ENCODE measurements around the gene MAML2. TPM values are rescaled to one million over a fixed set of nuclear protein-coding genes. Genes with fewer than 3 reads are reported as not detected.

The MAML2 gene
- polyA plus RNA-seq, 1 of the 3 experiments (the other 2 are of a cell fraction) = 20.1 TPM

DNA sequence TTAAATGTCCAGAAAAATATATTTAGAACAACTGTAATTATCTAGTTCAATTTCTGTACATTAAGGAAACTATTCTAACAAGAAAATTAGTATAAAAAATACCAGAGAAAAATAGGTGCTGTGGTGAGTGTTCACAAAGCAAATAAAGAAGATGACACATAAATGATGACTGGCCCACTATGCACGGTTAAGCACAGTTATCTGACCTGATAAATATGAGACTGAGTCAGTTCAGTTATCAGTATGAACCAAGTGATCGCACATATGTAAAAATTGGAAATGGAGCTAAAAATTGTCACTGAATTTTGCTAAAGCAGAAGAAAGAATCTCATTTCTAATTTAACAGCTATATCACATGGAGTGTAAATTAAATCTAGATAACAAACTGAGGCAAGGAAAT is 18.8 kb upstream of the MAML2 start:
- POLR2A ChIA-PET = no interaction called here
- CTCF ChIA-PET = interaction anchor here (0.7 kb wide), 1 partner anchor 19 kb away, joined by 3 read pairs; the partner anchor contains the start of gene MAML2

DNA sequence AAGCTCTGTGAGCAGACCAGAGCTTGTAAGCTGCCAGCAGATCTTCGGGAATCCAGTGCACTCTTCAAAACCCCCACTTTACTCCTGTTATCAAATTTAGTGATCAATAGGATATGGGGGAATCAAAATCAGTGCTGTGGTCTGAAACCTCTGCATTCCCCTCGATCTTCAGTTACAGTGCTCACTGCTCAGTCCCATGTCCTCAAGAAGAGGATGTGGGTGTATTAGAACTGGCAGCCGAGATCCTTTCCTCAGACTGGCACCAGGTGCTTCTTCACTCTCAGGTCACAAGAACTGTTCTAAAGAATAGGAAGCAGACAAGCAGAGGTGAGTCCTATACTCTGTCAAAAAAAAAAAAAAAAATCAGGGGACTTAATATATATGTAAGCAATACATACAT is 15.3 kb upstream of the MAML2 start:
- H3K4me3 ChIP-seq (ENCODE audit: low read depth in 2 of 2, low read length in 1 of 2) = no peak overlapping the region
- H3K27ac ChIP-seq (ENCODE audit: low read depth in 2 of 2, low read length in 1 of 2) = no peak overlapping the region; a peak in 1 of 4 replicates
- peaks cover 62 to 74% of the 10 kb centered on the region in 2 experiments for H3K36me3 ChIP-seq (replicated peaks in 1 of 2; ENCODE audit: control insufficient read depth in 1 of 2, insufficient read depth in 2 of 2, low read length in 1 of 2)
- H3K27me3 ChIP-seq (ENCODE audit: insufficient read depth) = no peaks in the 10 kb centered on the region
- H3K9me3 ChIP-seq = no peaks in the 10 kb centered on the region
- CTCF ChIA-PET = no interaction called here
- TF ChIP-seq MAX (IDR thresholded peaks at IDR 0.05; ENCODE audit: low read depth) (no peak), FOSL2 (IDR thresholded peaks at IDR 0.05; ENCODE audit: borderline replicate concordance, low read depth) (no peak), SIN3A (IDR thresholded peaks at IDR 0.05; ENCODE audit: borderline replicate concordance, low read depth, low read length) (no peak), ELF1 (IDR thresholded peaks at IDR 0.05) (no peak)
- H3K4me1 ChIP-seq (ENCODE audit: control insufficient read depth in 1 of 2, insufficient read depth in 2 of 2, low read depth in 1 of 2, low read length in 1 of 2) = no peaks in the 10 kb centered on the region
- H2AFZ ChIP-seq (ENCODE audit: low read depth) = no peak overlapping the region
- no peak overlapping the region for H3K9ac ChIP-seq
- H3F3A ChIP-seq (replicated peaks; ENCODE audit: insufficient read depth) = no peaks in the 10 kb centered on the region
- no peaks in the 10 kb centered on the region for H3K9me2 ChIP-seq
- no peak for DNase-seq
- H3K79me2 ChIP-seq (ENCODE audit: insufficient read depth) = no peaks in the 10 kb centered on the region
- H3K4me2 ChIP-seq = no peak overlapping the region
- WGBS (ENCODE audit: low lambda C conversion rate) = 84% methylated on average over 3 of the region's 3 CpGs
- H4K20me1 ChIP-seq (ENCODE audit: insufficient read depth) = no peaks in the 10 kb centered on the region
- POLR2A ChIA-PET = no interaction called here

More for the DNA sequence above, 18.8 kb upstream of the MAML2 start:
- no peak for DNase-seq
- no peak overlapping the region for H3K4me2 ChIP-seq
- no peaks in the 10 kb centered on the region for H3F3A ChIP-seq (replicated peaks; ENCODE audit: insufficient read depth)
- no peak for TF ChIP-seq EZH2phosphoT487 (IDR thresholded peaks at IDR 0.05; ENCODE audit: borderline replicate concordance, low read depth)
- H3K27me3 ChIP-seq (ENCODE audit: insufficient read depth) = no peaks in the 10 kb centered on the region
- WGBS (ENCODE audit: low lambda C conversion rate) = 62% methylated on average over 2 of the region's 2 CpGs
- no peaks in the 10 kb centered on the region for H3K9me3 ChIP-seq
- H3K36me3 ChIP-seq (replicated peaks in 1 of 2; ENCODE audit: control insufficient read depth in 1 of 2, insufficient read depth in 2 of 2, low read length in 1 of 2) = peaks cover 64 to 71% of the 10 kb centered on the region in 2 experiments
- no peaks in the 10 kb centered on the region for H3K4me1 ChIP-seq (ENCODE audit: control insufficient read depth in 1 of 2, insufficient read depth in 2 of 2, low read depth in 1 of 2, low read length in 1 of 2)
- no peak overlapping the region for H2AFZ ChIP-seq (ENCODE audit: low read depth)
- H3K27ac ChIP-seq (ENCODE audit: low read depth in 2 of 2, low read length in 1 of 2) = no peak overlapping the region
- no peak overlapping the region for H3K9ac ChIP-seq
- H3K9me2 ChIP-seq = no peaks in the 10 kb centered on the region
- no peaks in the 10 kb centered on the region for H3K79me2 ChIP-seq (ENCODE audit: insufficient read depth)
- H3K4me3 ChIP-seq (ENCODE audit: low read depth in 2 of 2, low read length in 1 of 2) = no peak overlapping the region
- no peaks in the 10 kb centered on the region for H4K20me1 ChIP-seq (ENCODE audit: insufficient read depth)

DNA sequence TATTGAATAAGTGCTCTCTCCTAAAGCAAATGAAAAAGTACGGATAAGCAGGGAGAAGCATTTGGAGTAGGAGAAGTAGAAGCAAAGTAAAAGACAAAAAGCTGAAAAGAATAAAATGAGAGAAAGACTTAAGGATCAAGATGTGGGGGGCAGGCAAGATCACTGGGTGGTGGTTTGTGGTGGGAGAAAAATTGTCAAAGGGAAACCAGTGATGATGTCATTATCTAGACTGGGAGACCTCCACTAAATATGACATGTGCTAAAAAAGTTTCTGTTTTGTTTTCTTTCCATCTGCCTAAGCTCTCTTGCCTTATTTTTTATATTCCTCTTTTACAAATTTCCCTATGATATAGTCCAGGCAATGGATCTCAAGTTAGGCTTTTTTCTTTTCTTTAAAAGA is 14.8 kb upstream of the MAML2 start:
- no peak overlapping the region for H3K27ac ChIP-seq (ENCODE audit: low read depth in 2 of 2, low read length in 1 of 2)
- H3K9me2 ChIP-seq = no peaks in the 10 kb centered on the region
- H3K9ac ChIP-seq = no peak overlapping the region
- no peak for DNase-seq
- H3K4me1 ChIP-seq (ENCODE audit: control insufficient read depth in 1 of 2, insufficient read depth in 2 of 2, low read depth in 1 of 2, low read length in 1 of 2) = no peaks in the 10 kb centered on the region
- no peaks in the 10 kb centered on the region for H3K79me2 ChIP-seq (ENCODE audit: insufficient read depth)
- H4K20me1 ChIP-seq (ENCODE audit: insufficient read depth) = no peaks in the 10 kb centered on the region
- H3K4me3 ChIP-seq (ENCODE audit: low read depth in 2 of 2, low read length in 1 of 2) = no peak overlapping the region
- ChIA-PET POLR2A (no interaction called here), CTCF (interaction anchor here (1.1 to 1.5 kb wide), 2 partner anchors 14 to 509 kb away, joined by 3 to 4 read pairs; partner anchors contain the start of gene MAML2)
- H3K9me3 ChIP-seq = no peaks in the 10 kb centered on the region
- H3K27me3 ChIP-seq (ENCODE audit: insufficient read depth) = no peaks in the 10 kb centered on the region
- no peaks in the 10 kb centered on the region for H3F3A ChIP-seq (replicated peaks; ENCODE audit: insufficient read depth)
- TF ChIP-seq POLR2AphosphoS5 (IDR thresholded peaks at IDR 0.05; ENCODE audit: low read depth, low read length) (no peak), YY1 (IDR thresholded peaks at IDR 0.05; ENCODE audit: low read depth) (no peak), MXI1 (IDR thresholded peaks at IDR 0.05; ENCODE audit: low read depth, low read length) (no peak), USF2 (IDR thresholded peaks at IDR 0.05; ENCODE audit: borderline replicate concordance, low read depth, low read length) (no peak), RAD21 (IDR thresholded peaks at IDR 0.05; ENCODE audit: low read length) (no peak), EP300 (IDR thresholded peaks at IDR 0.05; ENCODE audit: borderline replicate concordance in 1 of 2, low read depth in 1 of 2, low read length in 1 of 2) (no peak), SMC3 (IDR thresholded peaks at IDR 0.05; ENCODE audit: low read depth, low read length) (no peak), NFIC (IDR thresholded peaks at IDR 0.05; ENCODE audit: borderline replicate concordance) (no peak)
- TF ChIP-seq, protein P1, sequence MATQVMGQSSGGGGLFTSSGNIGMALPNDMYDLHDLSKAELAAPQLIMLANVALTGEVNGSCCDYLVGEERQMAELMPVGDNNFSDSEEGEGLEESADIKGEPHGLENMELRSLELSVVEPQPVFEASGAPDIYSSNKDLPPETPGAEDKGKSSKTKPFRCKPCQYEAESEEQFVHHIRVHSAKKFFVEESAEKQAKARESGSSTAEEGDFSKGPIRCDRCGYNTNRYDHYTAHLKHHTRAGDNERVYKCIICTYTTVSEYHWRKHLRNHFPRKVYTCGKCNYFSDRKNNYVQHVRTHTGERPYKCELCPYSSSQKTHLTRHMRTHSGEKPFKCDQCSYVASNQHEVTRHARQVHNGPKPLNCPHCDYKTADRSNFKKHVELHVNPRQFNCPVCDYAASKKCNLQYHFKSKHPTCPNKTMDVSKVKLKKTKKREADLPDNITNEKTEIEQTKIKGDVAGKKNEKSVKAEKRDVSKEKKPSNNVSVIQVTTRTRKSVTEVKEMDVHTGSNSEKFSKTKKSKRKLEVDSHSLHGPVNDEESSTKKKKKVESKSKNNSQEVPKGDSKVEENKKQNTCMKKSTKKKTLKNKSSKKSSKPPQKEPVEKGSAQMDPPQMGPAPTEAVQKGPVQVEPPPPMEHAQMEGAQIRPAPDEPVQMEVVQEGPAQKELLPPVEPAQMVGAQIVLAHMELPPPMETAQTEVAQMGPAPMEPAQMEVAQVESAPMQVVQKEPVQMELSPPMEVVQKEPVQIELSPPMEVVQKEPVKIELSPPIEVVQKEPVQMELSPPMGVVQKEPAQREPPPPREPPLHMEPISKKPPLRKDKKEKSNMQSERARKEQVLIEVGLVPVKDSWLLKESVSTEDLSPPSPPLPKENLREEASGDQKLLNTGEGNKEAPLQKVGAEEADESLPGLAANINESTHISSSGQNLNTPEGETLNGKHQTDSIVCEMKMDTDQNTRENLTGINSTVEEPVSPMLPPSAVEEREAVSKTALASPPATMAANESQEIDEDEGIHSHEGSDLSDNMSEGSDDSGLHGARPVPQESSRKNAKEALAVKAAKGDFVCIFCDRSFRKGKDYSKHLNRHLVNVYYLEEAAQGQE (IDR thresholded peaks at IDR 0.05; ENCODE audit: low read depth, low read length) = no peak
- TF ChIP-seq, protein P2, sequence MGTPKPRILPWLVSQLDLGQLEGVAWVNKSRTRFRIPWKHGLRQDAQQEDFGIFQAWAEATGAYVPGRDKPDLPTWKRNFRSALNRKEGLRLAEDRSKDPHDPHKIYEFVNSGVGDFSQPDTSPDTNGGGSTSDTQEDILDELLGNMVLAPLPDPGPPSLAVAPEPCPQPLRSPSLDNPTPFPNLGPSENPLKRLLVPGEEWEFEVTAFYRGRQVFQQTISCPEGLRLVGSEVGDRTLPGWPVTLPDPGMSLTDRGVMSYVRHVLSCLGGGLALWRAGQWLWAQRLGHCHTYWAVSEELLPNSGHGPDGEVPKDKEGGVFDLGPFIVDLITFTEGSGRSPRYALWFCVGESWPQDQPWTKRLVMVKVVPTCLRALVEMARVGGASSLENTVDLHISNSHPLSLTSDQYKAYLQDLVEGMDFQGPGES (IDR thresholded peaks at IDR 0.05; ENCODE audit: low read depth, low read length) = no peak
- H3K36me3 ChIP-seq (replicated peaks in 1 of 2; ENCODE audit: control insufficient read depth in 1 of 2, insufficient read depth in 2 of 2, low read length in 1 of 2) = peaks cover 63 to 78% of the 10 kb centered on the region in 2 experiments
- H3K4me2 ChIP-seq = no peak overlapping the region
- H2AFZ ChIP-seq (ENCODE audit: low read depth) = no peak overlapping the region
- 97% methylated on average over 1 of the region's 1 CpG for WGBS (ENCODE audit: low lambda C conversion rate)

All from SK-N-SH (cell line).